Measurements from ENCODE around the gene IFNA2. TPM values are rescaled to one million over a fixed set of nuclear protein-coding genes. Genes with fewer than 3 reads are reported as not detected.
"Not testable (repeated sequence)": the region's sequence is repeated elsewhere in the genome, so short reads cannot be mapped to it uniquely, and the experiment has no call there.

IFNA2 gene
- total RNA-seq: not detected

- Histone ChIP-seq H3K9me3 (no peaks in the 10 kb centered on the region), H3K4me1 (peaks cover 0 to 11% (median 4%) of the 10 kb centered on the region in 4 donors), H3K27me3 (no peaks in the 10 kb centered on the region), H3K4me3 (no peak within 1 kb of the TSS), H3K36me3 (no peaks in the 10 kb centered on the region), H3K27ac (no peak within 1 kb of the TSS)
- ATAC-seq (ENCODE audit: low FRiP score in 2 of 2) (no peak), DNase-seq (no peak)
- TF ChIP-seq POLR2A (IDR thresholded peaks at IDR 0.05) (no peak), EP300 (IDR thresholded peaks at IDR 0.05) (no peak), POLR2AphosphoS5 (IDR thresholded peaks at IDR 0.05) (no peak)
- TF ChIP-seq, protein P1, sequence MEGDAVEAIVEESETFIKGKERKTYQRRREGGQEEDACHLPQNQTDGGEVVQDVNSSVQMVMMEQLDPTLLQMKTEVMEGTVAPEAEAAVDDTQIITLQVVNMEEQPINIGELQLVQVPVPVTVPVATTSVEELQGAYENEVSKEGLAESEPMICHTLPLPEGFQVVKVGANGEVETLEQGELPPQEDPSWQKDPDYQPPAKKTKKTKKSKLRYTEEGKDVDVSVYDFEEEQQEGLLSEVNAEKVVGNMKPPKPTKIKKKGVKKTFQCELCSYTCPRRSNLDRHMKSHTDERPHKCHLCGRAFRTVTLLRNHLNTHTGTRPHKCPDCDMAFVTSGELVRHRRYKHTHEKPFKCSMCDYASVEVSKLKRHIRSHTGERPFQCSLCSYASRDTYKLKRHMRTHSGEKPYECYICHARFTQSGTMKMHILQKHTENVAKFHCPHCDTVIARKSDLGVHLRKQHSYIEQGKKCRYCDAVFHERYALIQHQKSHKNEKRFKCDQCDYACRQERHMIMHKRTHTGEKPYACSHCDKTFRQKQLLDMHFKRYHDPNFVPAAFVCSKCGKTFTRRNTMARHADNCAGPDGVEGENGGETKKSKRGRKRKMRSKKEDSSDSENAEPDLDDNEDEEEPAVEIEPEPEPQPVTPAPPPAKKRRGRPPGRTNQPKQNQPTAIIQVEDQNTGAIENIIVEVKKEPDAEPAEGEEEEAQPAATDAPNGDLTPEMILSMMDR (IDR thresholded peaks at IDR 0.05): no peak
- WGBS, 2 donors: 35 to 43% methylated on average over 1 of the region's 1 CpG
Measured at GRCh38 chr9:21385131-21385670, at the start of gene IFNA2. IFNA2 (minus strand) TSS chr9:21385398; CDS start chr9:21385329, 69 bp downstream.

DNA sequence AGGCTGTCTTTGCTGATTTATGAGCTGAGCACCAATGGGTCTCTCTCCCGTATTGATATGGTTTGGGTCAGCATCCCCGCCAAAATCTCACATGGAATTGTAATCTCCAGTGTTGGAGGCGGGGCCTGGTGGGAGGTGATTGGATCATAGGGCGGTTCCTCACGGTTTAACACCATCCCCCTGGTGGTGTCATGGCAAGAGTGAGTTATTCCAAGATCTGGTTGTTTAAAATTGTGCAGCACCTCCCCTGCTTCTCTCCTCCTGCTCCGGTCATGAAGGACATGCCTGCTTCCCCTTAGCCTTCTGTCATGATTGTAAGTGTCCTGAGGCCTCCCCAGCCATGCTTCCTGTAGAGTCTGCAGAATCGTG, 49.8 kb upstream of the IFNA2 start:
- not testable (repeated sequence) for H3K27me3 ChIP-seq; H3K36me3 ChIP-seq; H3K4me3 ChIP-seq; H3K4me1 ChIP-seq; H3K27ac ChIP-seq; DNase-seq; ATAC-seq (ENCODE audit: low FRiP score in 2 of 2); H3K9me3 ChIP-seq
- 66 to 74% methylated on average over 7 of the region's 7 CpGs for WGBS, 2 donors

- H3K4me1 ChIP-seq: no peaks in the 10 kb centered on the region
- no peak for DNase-seq
- WGBS, 2 donors: 55 to 62% methylated on average over 9 of the region's 9 CpGs
- H3K36me3 ChIP-seq: no peaks in the 10 kb centered on the region
- TF ChIP-seq, protein P1 (IDR thresholded peaks at IDR 0.05): peak in 1 of 6 experiments; percentile 12
- no peak for TF ChIP-seq EP300 (IDR thresholded peaks at IDR 0.05)
- no peaks in the 10 kb centered on the region for H3K27me3 ChIP-seq
- ATAC-seq (ENCODE audit: low FRiP score in 2 of 2): no peak
- no peak overlapping the region for H3K4me3 ChIP-seq
- no peak overlapping the region for H3K27ac ChIP-seq
- no peaks in the 10 kb centered on the region for H3K9me3 ChIP-seq
Measured at GRCh38 chr9:21434202-21435014, 49.2 kb upstream of the IFNA2 start.

- no peaks in the 10 kb centered on the region for H3K9me3 ChIP-seq
- H3K36me3 ChIP-seq: no peaks in the 10 kb centered on the region
- no peak for TF ChIP-seq POLR2A (IDR thresholded peaks at IDR 0.05)
- TF ChIP-seq POLR2AphosphoS5 (IDR thresholded peaks at IDR 0.05): no peak
- TF ChIP-seq EP300 (IDR thresholded peaks at IDR 0.05): no peak
- TF ChIP-seq, protein P1 (IDR thresholded peaks at IDR 0.05): no peak
- WGBS, 2 donors: 58 to 76% methylated on average over 2 of the region's 2 CpGs
- no peak overlapping the region for H3K4me3 ChIP-seq
- H3K27ac ChIP-seq: no peak overlapping the region
- no peaks in the 10 kb centered on the region for H3K4me1 ChIP-seq
- H3K27me3 ChIP-seq: no peaks in the 10 kb centered on the region
- ATAC-seq (ENCODE audit: low FRiP score in 2 of 2) (no peak), DNase-seq (no peak)
Measured at GRCh38 chr9:21432672-21433425, 47.7 kb upstream of the IFNA2 start.

GRCh38 chr9:21429191-21429590, 44.0 kb upstream of the IFNA2 start:
- WGBS, 2 donors: 40 to 72% methylated on average over 2 of the region's 2 CpGs
- Histone ChIP-seq H3K36me3 (no peaks in the 10 kb centered on the region), H3K4me1 (no peaks in the 10 kb centered on the region), H3K9me3 (no peaks in the 10 kb centered on the region), H3K27me3 (no peaks in the 10 kb centered on the region), H3K4me3 (no peak overlapping the region), H3K27ac (no peak overlapping the region)
- TF ChIP-seq EP300 (IDR thresholded peaks at IDR 0.05) (no peak), POLR2AphosphoS5 (IDR thresholded peaks at IDR 0.05) (no peak), POLR2A (IDR thresholded peaks at IDR 0.05) (no peak)
- TF ChIP-seq, protein P1 (IDR thresholded peaks at IDR 0.05): no peak
- ATAC-seq (ENCODE audit: low FRiP score in 2 of 2) (peak in 1 of 2 donors; percentile 31), DNase-seq (no peak)

Data from upper lobe of left lung (tissue), 6 donors.